WTC11 (cell line): ENCODE measurements around the gene CCDC74A. TPM values are rescaled to one million over a fixed set of nuclear protein-coding genes. Genes with fewer than 3 reads are reported as not detected.

Experiments
- ATAC-seq: fragments of 200-7000 bp; cut with Tn5 transposase; 2 replicates; pipeline ENCODE4 v1.10.0; 2021; ENCODE audit warnings: mild to moderate bottlenecking, moderate library complexity
- CTCF ChIA-PET: fragments of 300-600 bp; sonication (Branson Sonifier 250); formaldehyde crosslinking; loops from one replicate; lab custom pipeline; 2021; ENCODE audit warnings: antibody characterized with exemption; lab: Charles Lee
- POLR2A ChIA-PET: fragments of 350-600 bp; sonication (Branson Sonifier 250); formaldehyde crosslinking; loops from one replicate; lab custom pipeline; 2021; ENCODE audit warnings: antibody characterized with exemption; lab: Charles Lee
- DNase-seq: peaks from one replicate; pipeline ENCODE4 v3.0.0; 2021; ENCODE audit warnings: low spot score
- H3K27ac Mint-ChIP-seq: 2 replicates; pipeline ENCODE4 v1.8.0; 2021; ENCODE audit warnings: mixed read lengths
- H3K27me3 Mint-ChIP-seq: 2 replicates; pipeline ENCODE4 v1.8.0; 2021; ENCODE audit warnings: low read depth, mild to moderate bottlenecking, moderate library complexity, mixed read lengths
- H3K36me3 Mint-ChIP-seq: 2 replicates; pipeline ENCODE4 v1.8.0; 2021; ENCODE audit warnings: mixed read lengths
- H3K4me1 Mint-ChIP-seq: 2 replicates; pipeline ENCODE4 v1.8.0; 2022; ENCODE audit warnings: mixed read lengths
- H3K4me3 Mint-ChIP-seq: 2 replicates; pipeline ENCODE4 v1.8.0; 2021; ENCODE audit warnings: mild to moderate bottlenecking, moderate library complexity, mixed read lengths
- H3K9me3 Mint-ChIP-seq: 2 replicates; pipeline ENCODE4 v1.8.0; 2021; ENCODE audit warnings: mixed read lengths
- CBFB ChIP-seq: sonication (generic); formaldehyde crosslinking; IDR thresholded peaks from 2 replicates; pipeline ENCODE4 v1.8.1; 2022; ENCODE audit warnings: mild to moderate bottlenecking, low read depth, missing genetic modification reagents
- CDX4 ChIP-seq: fragments of 250-450 bp; sonication (Bioruptor Pico); IDR thresholded peaks from 2 replicates; pipeline ENCODE4 v1.9.0; 2021; ENCODE audit warnings: moderate library complexity, mild to moderate bottlenecking, inconsistent platforms, borderline replicate concordance
- CREB1 ChIP-seq: sonication (generic); formaldehyde crosslinking; IDR thresholded peaks from 2 replicates; pipeline ENCODE4 v1.8.0; 2023; ENCODE audit warnings: mild to moderate bottlenecking, missing genetic modification reagents
- ESRRA ChIP-seq: sonication (generic); formaldehyde crosslinking; IDR thresholded peaks from 2 replicates; pipeline ENCODE4 v1.8.1; 2022; ENCODE audit warnings: mild to moderate bottlenecking, missing genetic modification reagents, borderline replicate concordance
- HMGA2 ChIP-seq: fragments of 250-450 bp; sonication (Bioruptor Pico); IDR thresholded peaks from 2 replicates; pipeline ENCODE4 v1.4.0; 2021; ENCODE audit warnings: mild to moderate bottlenecking, moderate library complexity
- JAZF1 ChIP-seq: fragments of 250-450 bp; sonication (Bioruptor Pico); IDR thresholded peaks from 2 replicates; pipeline ENCODE4 v1.9.0; 2021; ENCODE audit warnings: moderate library complexity, mild to moderate bottlenecking, inconsistent platforms
- NR3C1 ChIP-seq: sonication (generic); formaldehyde crosslinking; conservative IDR thresholded peaks from 2 replicates; pipeline ENCODE4 v1.8.1; 2023; ENCODE audit warnings: low read depth, mild to moderate bottlenecking, missing genetic modification reagents
- PRDM15 ChIP-seq: sonication (generic); formaldehyde crosslinking; IDR thresholded peaks from 2 replicates; pipeline ENCODE4 v1.8.0; 2022; ENCODE audit warnings: missing genetic modification reagents
- SMAD4 ChIP-seq: sonication (generic); formaldehyde crosslinking; IDR thresholded peaks from 2 replicates; pipeline ENCODE4 v1.8.0; 2022; ENCODE audit warnings: mild to moderate bottlenecking, missing genetic modification reagents
- SOX15 ChIP-seq: fragments of 250-450 bp; sonication (Bioruptor Pico); IDR thresholded peaks from 2 replicates; pipeline ENCODE4 v1.9.0; 2021; ENCODE audit warnings: mild to moderate bottlenecking
- TCF7 ChIP-seq: sonication (generic); formaldehyde crosslinking; IDR thresholded peaks from 2 replicates; pipeline ENCODE4 v1.8.0; 2022; ENCODE audit warnings: mild to moderate bottlenecking, low read depth, missing genetic modification reagents, moderate library complexity
- TEAD4 ChIP-seq: sonication (generic); formaldehyde crosslinking; IDR thresholded peaks from 2 replicates; pipeline ENCODE4 v1.8.0; 2022; ENCODE audit warnings: mild to moderate bottlenecking, missing genetic modification reagents
- USF1 ChIP-seq: sonication (generic); formaldehyde crosslinking; IDR thresholded peaks from 2 replicates; pipeline ENCODE4 v1.8.0; 2022; ENCODE audit warnings: mild to moderate bottlenecking, missing genetic modification reagents
- ZNF121 ChIP-seq: sonication (generic); formaldehyde crosslinking; IDR thresholded peaks from 2 replicates; pipeline ENCODE4 v1.8.0; 2023; ENCODE audit warnings: missing genetic modification reagents
- ZNF138 ChIP-seq: sonication (generic); formaldehyde crosslinking; conservative IDR thresholded peaks from 2 replicates; pipeline ENCODE4 v1.8.1; 2022; ENCODE audit warnings: mild to moderate bottlenecking, moderate library complexity, missing genetic modification reagents
- ZNF232 ChIP-seq: sonication (generic); formaldehyde crosslinking; IDR thresholded peaks from 2 replicates; pipeline ENCODE4 v1.8.0; 2022; ENCODE audit warnings: mild to moderate bottlenecking, missing genetic modification reagents
- ZNF416 ChIP-seq: fragments of 250-450 bp; sonication (Bioruptor Pico); IDR thresholded peaks from 2 replicates; pipeline ENCODE4 v1.9.0; 2021; ENCODE audit warnings: mild to moderate bottlenecking, inconsistent platforms
- ZSCAN18 ChIP-seq: fragments of 250-450 bp; sonication (Bioruptor Pico); IDR thresholded peaks from 2 replicates; pipeline ENCODE4 v2.1.2; 2022; ENCODE audit warnings: mild to moderate bottlenecking, moderate library complexity
- total RNA-seq: library from RNA; stranded (reverse); gene quantifications from 3 replicates; pipeline ENCODE4 v1.2.3, GENCODE V29; 2021
- TF ChIP-seq, protein P1 (sequence below): sonication (generic); formaldehyde crosslinking; conservative IDR thresholded peaks from 2 replicates; pipeline ENCODE4 v1.8.1; 2023; ENCODE audit warnings: mild to moderate bottlenecking, low read depth, missing genetic modification reagents, moderate library complexity
- TF ChIP-seq, protein P2 (sequence below): sonication (generic); formaldehyde crosslinking; IDR thresholded peaks from 2 replicates; pipeline ENCODE4 v1.8.1; 2022; ENCODE audit warnings: low read depth, missing genetic modification reagents, borderline replicate concordance
- TF ChIP-seq, protein P3 (sequence below): sonication (generic); formaldehyde crosslinking; IDR thresholded peaks from 2 replicates; pipeline ENCODE4 v1.8.1; 2022; ENCODE audit warnings: mild to moderate bottlenecking, missing genetic modification reagents, moderate library complexity, borderline replicate concordance
- TF ChIP-seq, protein P4 (sequence below): sonication (generic); formaldehyde crosslinking; IDR thresholded peaks from 2 replicates; pipeline ENCODE4 v1.8.1; 2022; ENCODE audit warnings: low read depth, mild to moderate bottlenecking, moderate library complexity, missing genetic modification reagents, borderline replicate concordance
- TF ChIP-seq, protein P5 (sequence below): sonication (generic); formaldehyde crosslinking; IDR thresholded peaks from 2 replicates; pipeline ENCODE4 v1.8.0; 2023; ENCODE audit warnings: missing genetic modification reagents

Gene CCDC74A
- total RNA-seq, 1 experiment from 2014 or later, result 16.7 TPM

- no peak overlapping the region for H3K27ac Mint-ChIP-seq
- CTCF ChIA-PET, result no interaction called here
- no peak overlapping the region for H3K4me3 Mint-ChIP-seq
- ATAC-seq, result no peak
- peaks cover 5% of the 10 kb centered on the region for H3K9me3 Mint-ChIP-seq
- no peaks in the 10 kb centered on the region for H3K27me3 Mint-ChIP-seq
- TF ChIP-seq TEAD4 (no peak), ESRRA (CRISPR knock-in tag) (no peak), NR3C1 (CRISPR knock-in tag) (no peak), ZSCAN18 (no peak), USF1 (CRISPR knock-in tag) (no peak), ZNF121 (no peak), SMAD4 (no peak), ZNF416 (CRISPR knock-in tag) (no peak), ZNF232 (CRISPR knock-in tag) (no peak), SOX15 (no peak), HMGA2 (CRISPR knock-in tag) (no peak), CREB1 (no peak), ZNF138 (CRISPR knock-in tag) (no peak), CBFB (CRISPR knock-in tag) (no peak)
- TF ChIP-seq, protein P1, sequence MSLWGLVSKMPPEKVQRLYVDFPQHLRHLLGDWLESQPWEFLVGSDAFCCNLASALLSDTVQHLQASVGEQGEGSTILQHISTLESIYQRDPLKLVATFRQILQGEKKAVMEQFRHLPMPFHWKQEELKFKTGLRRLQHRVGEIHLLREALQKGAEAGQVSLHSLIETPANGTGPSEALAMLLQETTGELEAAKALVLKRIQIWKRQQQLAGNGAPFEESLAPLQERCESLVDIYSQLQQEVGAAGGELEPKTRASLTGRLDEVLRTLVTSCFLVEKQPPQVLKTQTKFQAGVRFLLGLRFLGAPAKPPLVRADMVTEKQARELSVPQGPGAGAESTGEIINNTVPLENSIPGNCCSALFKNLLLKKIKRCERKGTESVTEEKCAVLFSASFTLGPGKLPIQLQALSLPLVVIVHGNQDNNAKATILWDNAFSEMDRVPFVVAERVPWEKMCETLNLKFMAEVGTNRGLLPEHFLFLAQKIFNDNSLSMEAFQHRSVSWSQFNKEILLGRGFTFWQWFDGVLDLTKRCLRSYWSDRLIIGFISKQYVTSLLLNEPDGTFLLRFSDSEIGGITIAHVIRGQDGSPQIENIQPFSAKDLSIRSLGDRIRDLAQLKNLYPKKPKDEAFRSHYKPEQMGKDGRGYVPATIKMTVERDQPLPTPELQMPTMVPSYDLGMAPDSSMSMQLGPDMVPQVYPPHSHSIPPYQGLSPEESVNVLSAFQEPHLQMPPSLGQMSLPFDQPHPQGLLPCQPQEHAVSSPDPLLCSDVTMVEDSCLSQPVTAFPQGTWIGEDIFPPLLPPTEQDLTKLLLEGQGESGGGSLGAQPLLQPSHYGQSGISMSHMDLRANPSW (CRISPR knock-in tag), result no peak
- TF ChIP-seq, protein P2, sequence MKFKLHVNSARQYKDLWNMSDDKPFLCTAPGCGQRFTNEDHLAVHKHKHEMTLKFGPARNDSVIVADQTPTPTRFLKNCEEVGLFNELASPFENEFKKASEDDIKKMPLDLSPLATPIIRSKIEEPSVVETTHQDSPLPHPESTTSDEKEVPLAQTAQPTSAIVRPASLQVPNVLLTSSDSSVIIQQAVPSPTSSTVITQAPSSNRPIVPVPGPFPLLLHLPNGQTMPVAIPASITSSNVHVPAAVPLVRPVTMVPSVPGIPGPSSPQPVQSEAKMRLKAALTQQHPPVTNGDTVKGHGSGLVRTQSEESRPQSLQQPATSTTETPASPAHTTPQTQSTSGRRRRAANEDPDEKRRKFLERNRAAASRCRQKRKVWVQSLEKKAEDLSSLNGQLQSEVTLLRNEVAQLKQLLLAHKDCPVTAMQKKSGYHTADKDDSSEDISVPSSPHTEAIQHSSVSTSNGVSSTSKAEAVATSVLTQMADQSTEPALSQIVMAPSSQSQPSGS (CRISPR knock-in tag), result no peak
- TF ChIP-seq, protein P3, sequence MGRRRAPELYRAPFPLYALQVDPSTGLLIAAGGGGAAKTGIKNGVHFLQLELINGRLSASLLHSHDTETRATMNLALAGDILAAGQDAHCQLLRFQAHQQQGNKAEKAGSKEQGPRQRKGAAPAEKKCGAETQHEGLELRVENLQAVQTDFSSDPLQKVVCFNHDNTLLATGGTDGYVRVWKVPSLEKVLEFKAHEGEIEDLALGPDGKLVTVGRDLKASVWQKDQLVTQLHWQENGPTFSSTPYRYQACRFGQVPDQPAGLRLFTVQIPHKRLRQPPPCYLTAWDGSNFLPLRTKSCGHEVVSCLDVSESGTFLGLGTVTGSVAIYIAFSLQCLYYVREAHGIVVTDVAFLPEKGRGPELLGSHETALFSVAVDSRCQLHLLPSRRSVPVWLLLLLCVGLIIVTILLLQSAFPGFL (CRISPR knock-in tag), result no peak
- TF ChIP-seq, protein P4, sequence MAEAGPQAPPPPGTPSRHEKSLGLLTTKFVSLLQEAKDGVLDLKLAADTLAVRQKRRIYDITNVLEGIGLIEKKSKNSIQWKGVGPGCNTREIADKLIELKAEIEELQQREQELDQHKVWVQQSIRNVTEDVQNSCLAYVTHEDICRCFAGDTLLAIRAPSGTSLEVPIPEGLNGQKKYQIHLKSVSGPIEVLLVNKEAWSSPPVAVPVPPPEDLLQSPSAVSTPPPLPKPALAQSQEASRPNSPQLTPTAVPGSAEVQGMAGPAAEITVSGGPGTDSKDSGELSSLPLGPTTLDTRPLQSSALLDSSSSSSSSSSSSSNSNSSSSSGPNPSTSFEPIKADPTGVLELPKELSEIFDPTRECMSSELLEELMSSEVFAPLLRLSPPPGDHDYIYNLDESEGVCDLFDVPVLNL (CRISPR knock-in tag), result no peak
- TF ChIP-seq, all 79 proteins: peak for 0
- 0 out of 2 replicates have a peak, but pooled peaks cover 4% of the 10 kb centered on the region for H3K36me3 Mint-ChIP-seq
- DNase-seq, result no peak
- H3K4me1 Mint-ChIP-seq, result peaks cover 22% of the 10 kb centered on the region
- POLR2A ChIA-PET, result no interaction called here
Observed at GRCh38 chr2:131566371-131566770, 38.7 kb downstream of the CCDC74A start.

DNA sequence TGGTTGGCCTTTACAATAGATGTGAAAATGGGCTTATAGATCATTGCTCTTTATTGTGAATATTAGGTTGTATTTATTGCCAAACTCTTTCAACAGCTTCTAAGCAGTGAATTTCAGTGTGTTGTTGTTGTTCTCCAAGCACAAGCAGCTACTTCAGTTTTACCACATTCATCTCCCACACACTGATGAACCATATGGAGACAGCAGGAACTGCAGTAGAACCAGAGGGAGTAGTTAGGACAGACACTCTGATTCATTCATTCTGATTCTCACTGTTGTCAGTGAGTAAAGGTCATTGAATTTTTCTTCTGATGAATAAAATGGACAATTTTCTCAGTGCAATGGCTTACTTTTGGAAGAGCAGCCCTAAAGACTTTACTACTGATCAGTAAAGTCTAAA, 40.2 kb downstream of the CCDC74A start:
- no peak overlapping the region for H3K4me3 Mint-ChIP-seq
- no peaks in the 10 kb centered on the region for H3K9me3 Mint-ChIP-seq
- no peak for DNase-seq
- H3K27ac Mint-ChIP-seq, result no peak overlapping the region
- H3K27me3 Mint-ChIP-seq, result no peaks in the 10 kb centered on the region
- ChIA-PET CTCF (no interaction called here), POLR2A (no interaction called here)
- ATAC-seq, result no peak
- H3K36me3 Mint-ChIP-seq, result no peaks in the 10 kb centered on the region
- peaks cover 22% of the 10 kb centered on the region for H3K4me1 Mint-ChIP-seq
- TF ChIP-seq PRDM15 (CRISPR knock-in tag), result no peak
- TF ChIP-seq TCF7, result no peak
- no peak for TF ChIP-seq JAZF1 (CRISPR knock-in tag)
- TF ChIP-seq CDX4 (CRISPR knock-in tag), result no peak
- TF ChIP-seq, protein P5, sequence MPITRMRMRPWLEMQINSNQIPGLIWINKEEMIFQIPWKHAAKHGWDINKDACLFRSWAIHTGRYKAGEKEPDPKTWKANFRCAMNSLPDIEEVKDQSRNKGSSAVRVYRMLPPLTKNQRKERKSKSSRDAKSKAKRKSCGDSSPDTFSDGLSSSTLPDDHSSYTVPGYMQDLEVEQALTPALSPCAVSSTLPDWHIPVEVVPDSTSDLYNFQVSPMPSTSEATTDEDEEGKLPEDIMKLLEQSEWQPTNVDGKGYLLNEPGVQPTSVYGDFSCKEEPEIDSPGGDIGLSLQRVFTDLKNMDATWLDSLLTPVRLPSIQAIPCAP (CRISPR knock-in tag), result no peak
